ENCODE results near the gene MRPL55. TPM values are rescaled to one million over a fixed set of nuclear protein-coding genes. Genes with fewer than 3 reads are reported as not detected.

MRPL55 gene
- total RNA-seq, 1 donor: 32.5 TPM

- no peak for DNase-seq (ENCODE audit: low read depth)
- no peak overlapping the region for H3K4me3 ChIP-seq (ENCODE audit: low read depth, low read length)
- no peak for TF ChIP-seq CTCF (IDR thresholded peaks at IDR 0.05; ENCODE audit: insufficient read depth, low read length)
These were observed 35.1 kb downstream of the MRPL55 start for GRCh38 chr1:228073857-228074545.

- TF ChIP-seq CTCF (IDR thresholded peaks at IDR 0.05; ENCODE audit: insufficient read depth, low read length): no peak
- H3K4me3 ChIP-seq (ENCODE audit: low read depth, low read length): no peak overlapping the region
- no peak for DNase-seq (ENCODE audit: low read depth)
These were observed 35.8 kb downstream of the MRPL55 start for GRCh38 chr1:228073061-228073856.

- TF ChIP-seq CTCF (IDR thresholded peaks at IDR 0.05; ENCODE audit: insufficient read depth, low read length): no peak
These were observed 36.4 kb downstream of the MRPL55 start for GRCh38 chr1:228072658-228073043.

GRCh38 chr1:228071839-228072657 lies 37.1 kb downstream of the MRPL55 start:
- H3K4me3 ChIP-seq (ENCODE audit: low read depth, low read length): no peak overlapping the region
- TF ChIP-seq CTCF (IDR thresholded peaks at IDR 0.05; ENCODE audit: insufficient read depth, low read length): no peak
- DNase-seq (ENCODE audit: low read depth): no peak

More at GRCh38 chr1:228072658-228073043, 36.4 kb downstream of the MRPL55 start:
- no peak for DNase-seq (ENCODE audit: low read depth)
- no peak overlapping the region for H3K4me3 ChIP-seq (ENCODE audit: low read depth, low read length)

GRCh38 chr1:228070851-228071250 lies 38.2 kb downstream of the MRPL55 start:
- no peak for TF ChIP-seq CTCF (IDR thresholded peaks at IDR 0.05; ENCODE audit: insufficient read depth, low read length)
- H3K4me3 ChIP-seq (ENCODE audit: low read depth, low read length): no peak overlapping the region
- no peak for DNase-seq (ENCODE audit: low read depth)

- no peak for TF ChIP-seq CTCF (IDR thresholded peaks at IDR 0.05; ENCODE audit: insufficient read depth, low read length)
- no peak for DNase-seq (ENCODE audit: low read depth)
These were observed 38.9 kb downstream of the MRPL55 start for GRCh38 chr1:228070173-228070572.

More at GRCh38 chr1:228070173-228070572, 38.9 kb downstream of the MRPL55 start:
- H3K4me3 ChIP-seq (ENCODE audit: low read depth, low read length): no peak overlapping the region

Data from fibroblast of the aortic adventitia (primary cell).